Endothelial cell of umbilical vein (primary cell): ENCODE data around the gene CYP19A1. TPM values are rescaled to one million over a fixed set of nuclear protein-coding genes. Genes with fewer than 3 reads are reported as not detected.

Source experiments
- BruUV-seq: library from RNA; stranded (reverse); fragments of 400-500 nt; replicated peaks from 2 replicates; lab custom pipeline; 2021; lab: Mats Ljungman, UMichigan
- CTCF ChIA-PET: fragments of 300-600, 350-600 bp; sonication (Branson Sonifier 250); formaldehyde crosslinking; loops from one replicate; lab custom pipeline; 2021; ENCODE audit warnings: antibody characterized with exemption, inconsistent platforms; lab: Charles Lee
- POLR2A ChIA-PET: fragments of 300-600, 350-600 bp; sonication (Branson Sonifier 250); formaldehyde crosslinking; loops from one replicate; lab custom pipeline; 2021; ENCODE audit warnings: antibody characterized with exemption, inconsistent platforms; lab: Charles Lee
- DNase-seq: peaks from one replicate; pipeline ENCODE4 v3.0.0-alpha.2; 2011; ENCODE audit warnings: low read depth, low spot score
- FAIRE-seq: peaks from 2 replicates; lab custom pipeline; 2011; peaks lifted over from hg19 to GRCh38; lab: Jason Lieb, UNC
- H2AFZ ChIP-seq: 2 replicates; pipeline ENCODE4 v1.6.0; 2012; ENCODE audit warnings: low read depth, low read length, control low read depth, inconsistent platforms
- H3K27ac ChIP-seq: 2 replicates; pipeline ENCODE4 v1.5.1; 2011; ENCODE audit warnings: low read depth, mild to moderate bottlenecking, control low read depth, low read length, moderate library complexity; ENCODE audit not compliant: insufficient read depth
- H3K27me3 ChIP-seq, 2 experiments: 2 replicates each; pipeline versions ENCODE4 v1.6.0 to v1.6.1; 2011; ENCODE audit warnings: low read length in 2 of 2, mixed read lengths in 1 of 2; ENCODE audit not compliant: control insufficient read depth in 2 of 2, insufficient read depth in 2 of 2
- H3K36me3 ChIP-seq, 2 experiments: 2 replicates in 1 of 2; 3 replicates in 1 of 2; pipeline ENCODE4 v1.5.1; 2011; ENCODE audit warnings: low read length in 2 of 2, mild to moderate bottlenecking in 1 of 2, moderate library complexity in 1 of 2; ENCODE audit not compliant: control insufficient read depth in 2 of 2, insufficient read depth in 2 of 2; ENCODE audit errors: extremely low read depth in 1 of 2
- H3K4me1 ChIP-seq: 3 replicates; pipeline ENCODE4 v1.5.1; 2011; ENCODE audit warnings: mild to moderate bottlenecking, low read length; ENCODE audit not compliant: control insufficient read depth, insufficient read depth; ENCODE audit errors: extremely low read depth
- H3K4me2 ChIP-seq: 2 replicates; pipeline ENCODE4 v1.6.1; 2011; ENCODE audit warnings: low read length, control low read depth, mixed read lengths; ENCODE audit not compliant: insufficient read depth
- H3K4me3 ChIP-seq, 3 experiments: fragments of 200-600 bp in 1 of 3; sonication (generic), shearing (Covaris generic) in 1 of 3; replicated peaks in 1 of 3; 2 replicates each; pipeline ENCODE4 v1.5.1; 2011 to 2016; ENCODE audit warnings: control low read depth in 3 of 3, low read length in 3 of 3, mild to moderate bottlenecking in 2 of 3, inconsistent platforms in 1 of 3, low read depth in 1 of 3, moderate library complexity in 1 of 3; ENCODE audit not compliant: insufficient read depth in 1 of 3
- H3K79me2 ChIP-seq: 2 replicates; pipeline ENCODE4 v1.6.0; 2012; ENCODE audit warnings: low read length, inconsistent platforms; ENCODE audit not compliant: control insufficient read depth, insufficient read depth
- H3K9ac ChIP-seq: replicated peaks from 2 replicates; pipeline ENCODE3; 2011; ENCODE audit warnings: low read length, control low read depth; ENCODE audit not compliant: insufficient read depth; ENCODE audit errors: extremely low read depth
- H3K9me1 ChIP-seq: replicated peaks from 3 replicates; pipeline ENCODE4 v1.6.0; 2011; ENCODE audit warnings: mild to moderate bottlenecking, low read length; ENCODE audit not compliant: control insufficient read depth, insufficient read depth; ENCODE audit errors: extremely low read depth
- H3K9me3 ChIP-seq: replicated peaks from 2 replicates; pipeline ENCODE4 v1.5.1; 2012; ENCODE audit warnings: low read length, inconsistent platforms; ENCODE audit not compliant: control insufficient read depth, insufficient read depth
- H4K20me1 ChIP-seq: replicated peaks from 2 replicates; pipeline ENCODE3; 2011; ENCODE audit warnings: mild to moderate bottlenecking, low read length; ENCODE audit not compliant: control insufficient read depth, insufficient read depth; ENCODE audit errors: extremely low read depth
- EZH2 ChIP-seq: IDR thresholded peaks from 2 replicates; pipeline ENCODE4 v1.6.1; 2012; ENCODE audit warnings: borderline replicate concordance, low read depth, mild to moderate bottlenecking, moderate library complexity, low read length, inconsistent platforms; ENCODE audit not compliant: severe bottlenecking
- FOS ChIP-seq: IDR thresholded peaks from 2 replicates; pipeline ENCODE4 v1.6.1; 2011; ENCODE audit warnings: mild to moderate bottlenecking, low read length, moderate library complexity, borderline replicate concordance; ENCODE audit not compliant: insufficient read depth
- GATA2 ChIP-seq: IDR thresholded peaks from 2 replicates; pipeline ENCODE4 v1.7.0; 2011; ENCODE audit warnings: low read depth, mild to moderate bottlenecking, moderate library complexity, mixed read lengths, low read length; ENCODE audit not compliant: insufficient read length, insufficient read depth
- JUN ChIP-seq: IDR thresholded peaks from 2 replicates; pipeline ENCODE4 v1.6.1; 2011; ENCODE audit warnings: borderline replicate concordance, low read depth; ENCODE audit not compliant: insufficient read length, insufficient read depth
- MYC ChIP-seq: IDR thresholded peaks from one replicate; pipeline ENCODE4 v1.6.1; 2011; ENCODE audit warnings: mild to moderate bottlenecking, low read depth, low read length
- POLR2A ChIP-seq: IDR thresholded peaks from 2 replicates; pipeline ENCODE4 v1.6.1; 2012; ENCODE audit warnings: low read depth, mild to moderate bottlenecking, control low read depth, low read length
- POLR2AphosphoS5 ChIP-seq: IDR thresholded peaks from 2 replicates; pipeline ENCODE4 v1.6.1; 2012; ENCODE audit warnings: low read depth, mild to moderate bottlenecking, control low read depth, low read length, moderate library complexity; ENCODE audit not compliant: insufficient read depth
- dilution Hi-C: fragments of 300-500 bp; cut with MboI; formaldehyde crosslinking; loops from one replicate; pipeline ENCODE4 v1.15.0; 2019; ENCODE audit warnings: low sequenced_read_pairs; ENCODE audit not compliant: extremely low pct_ligation_motif_present
- intact Hi-C: fragments of 100-400 bp; cut with micrococcal nuclease; formaldehyde crosslinking; loops from one replicate; pipeline ENCODE4 v1.10.0; 2022
- polyA plus RNA-seq, 4 experiments: library from polyadenylated mRNA; depleted of rRNA in 3 of 4; stranded (reverse) in 3 of 4; unstranded in 1 of 4; fragments of >200 nt; gene quantifications; 2 replicates each; pipeline versions ENCODE4 v1.2.1 to v1.2.3, GENCODE V29; 2011 to 2012; ENCODE audit warnings: missing spikeins in 1 of 4
- total RNA-seq: library from RNA; stranded (reverse); gene quantifications from 2 replicates; pipeline ENCODE4 v1.2.3, GENCODE V29; 2021
- TF ChIP-seq, protein P1 (sequence below): IDR thresholded peaks from 2 replicates; pipeline ENCODE4 v1.6.1; 2011; ENCODE audit not compliant: insufficient read depth, insufficient read length
- TF ChIP-seq, protein P2 (sequence below), 2 donors: IDR thresholded peaks; 1 replicate in 1 of 2; 2 replicates in 1 of 2; pipeline ENCODE4 v1.5.1; 2011; ENCODE audit warnings: low read length in 2 of 2, mild to moderate bottlenecking in 2 of 2, moderate library complexity in 2 of 2, control low read depth in 1 of 2, inconsistent platforms in 1 of 2, low read depth in 1 of 2; ENCODE audit not compliant: insufficient read depth in 1 of 2; ENCODE audit errors: extremely low read depth in 1 of 2

The CYP19A1 gene
- total and polyA plus RNA-seq, 2 donors (not counting 3 experiments of a cell fraction or from before 2014, with no cell fraction given): not detected

DNA sequence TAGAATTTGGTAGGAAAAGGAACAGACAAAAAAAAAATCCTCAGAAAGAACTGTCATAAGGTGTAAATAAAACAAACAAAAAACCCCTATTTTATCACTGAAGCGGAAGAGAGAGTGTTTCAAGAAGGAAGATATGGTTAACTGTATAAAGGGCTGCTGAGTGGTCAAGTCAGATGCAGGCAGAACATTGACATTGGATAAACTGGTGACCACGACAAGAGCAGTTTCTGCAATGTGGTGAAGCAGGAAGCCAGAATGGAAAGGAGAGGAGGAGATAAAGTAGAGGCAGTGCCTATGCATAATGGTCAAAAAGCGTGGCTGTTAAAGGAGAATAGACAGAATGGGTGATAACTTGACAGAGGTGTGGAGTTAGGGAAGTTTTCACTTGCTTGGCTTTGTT, 75.3 kb downstream of the CYP19A1 start:
- Histone ChIP-seq H3K9ac (no peak overlapping the region), H3K27ac (no peak overlapping the region), H3K9me3 (no peaks in the 10 kb centered on the region), H3K4me2 (no peak overlapping the region), H4K20me1 (no peaks in the 10 kb centered on the region), H3K4me1 (no peaks in the 10 kb centered on the region), H3K27me3 (peaks cover 49 to 65% of the 10 kb centered on the region in 2 experiments), H2AFZ (no peak overlapping the region), H3K36me3 (no peaks in the 10 kb centered on the region), H3K79me2 (no peaks in the 10 kb centered on the region), H3K9me1 (no peaks in the 10 kb centered on the region), H3K4me3 (no peak overlapping the region)
- FAIRE-seq: no peak
- dilution Hi-C loops: no loop called here
- TF ChIP-seq FOS (no peak), JUN (no peak), MYC (no peak), POLR2AphosphoS5 (no peak), POLR2A (no peak), GATA2 (no peak), EZH2 (no peak)
- TF ChIP-seq, protein P1, sequence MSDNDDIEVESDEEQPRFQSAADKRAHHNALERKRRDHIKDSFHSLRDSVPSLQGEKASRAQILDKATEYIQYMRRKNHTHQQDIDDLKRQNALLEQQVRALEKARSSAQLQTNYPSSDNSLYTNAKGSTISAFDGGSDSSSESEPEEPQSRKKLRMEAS: no peak
- TF ChIP-seq, protein P2, sequence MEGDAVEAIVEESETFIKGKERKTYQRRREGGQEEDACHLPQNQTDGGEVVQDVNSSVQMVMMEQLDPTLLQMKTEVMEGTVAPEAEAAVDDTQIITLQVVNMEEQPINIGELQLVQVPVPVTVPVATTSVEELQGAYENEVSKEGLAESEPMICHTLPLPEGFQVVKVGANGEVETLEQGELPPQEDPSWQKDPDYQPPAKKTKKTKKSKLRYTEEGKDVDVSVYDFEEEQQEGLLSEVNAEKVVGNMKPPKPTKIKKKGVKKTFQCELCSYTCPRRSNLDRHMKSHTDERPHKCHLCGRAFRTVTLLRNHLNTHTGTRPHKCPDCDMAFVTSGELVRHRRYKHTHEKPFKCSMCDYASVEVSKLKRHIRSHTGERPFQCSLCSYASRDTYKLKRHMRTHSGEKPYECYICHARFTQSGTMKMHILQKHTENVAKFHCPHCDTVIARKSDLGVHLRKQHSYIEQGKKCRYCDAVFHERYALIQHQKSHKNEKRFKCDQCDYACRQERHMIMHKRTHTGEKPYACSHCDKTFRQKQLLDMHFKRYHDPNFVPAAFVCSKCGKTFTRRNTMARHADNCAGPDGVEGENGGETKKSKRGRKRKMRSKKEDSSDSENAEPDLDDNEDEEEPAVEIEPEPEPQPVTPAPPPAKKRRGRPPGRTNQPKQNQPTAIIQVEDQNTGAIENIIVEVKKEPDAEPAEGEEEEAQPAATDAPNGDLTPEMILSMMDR (IDR thresholded peaks at IDR 0.05; ENCODE audit: extremely low read depth in 1 of 2, insufficient read depth in 1 of 2, low read depth in 1 of 2, low read length in 2 of 2): no peak
- DNase-seq: no peak
- no TSS peak for BruUV-seq
- CTCF ChIA-PET: no interaction called here
- intact Hi-C loops: no loop called here
- POLR2A ChIA-PET: no interaction called here
